HEK293 (cell line): ENCODE measurements around the gene GAL3ST2.

Experiments used
- CTCF ChIA-PET: fragments of 350-600 bp; formaldehyde crosslinking; extraction: SDS; loops from one replicate; lab custom pipeline; 2021; ENCODE audit warnings: antibody characterized with exemption; lab: Yijun Ruan, JAX
- POLR2A ChIA-PET: fragments of 300-600 bp; formaldehyde crosslinking; extraction: SDS; loops from one replicate; lab custom pipeline; 2020; ENCODE audit warnings: antibody characterized with exemption, inconsistent platforms; lab: Yijun Ruan, JAX
- H3K27ac ChIP-seq: fragments of 200-500 bp; sonication (Bioruptor generic); 2 replicates; pipeline ENCODE4 v1.5.1; 2014; ENCODE audit warnings: low read depth, low read length, control low read depth, inconsistent platforms; ENCODE audit errors: extremely low read depth
- H3K36me3 ChIP-seq, 2 experiments: fragments of 200-500 bp in 1 of 2; sonication (Bioruptor generic) in 1 of 2; 1 replicate in 1 of 2; 2 replicates in 1 of 2; pipeline ENCODE4 v1.5.1; 2014 to 2017; ENCODE audit warnings: inconsistent platforms in 2 of 2, low read length in 2 of 2; ENCODE audit not compliant: control insufficient read depth in 2 of 2, insufficient read depth in 1 of 2
- H3K4me1 ChIP-seq: fragments of 200-500 bp; sonication (Bioruptor generic); 2 replicates; pipeline ENCODE4 v1.5.1; 2014; ENCODE audit warnings: mild to moderate bottlenecking, low read length, inconsistent platforms; ENCODE audit not compliant: control insufficient read depth, insufficient read depth
- H3K4me3 ChIP-seq: 2 replicates; pipeline ENCODE4 v1.5.1; 2011; ENCODE audit warnings: low read depth, mild to moderate bottlenecking, control low read depth, low read length, moderate library complexity
- H3K9me3 ChIP-seq: fragments of 200-500 bp; sonication (Bioruptor generic); 2 replicates; pipeline ENCODE4 v1.5.1; 2014; ENCODE audit warnings: low read depth, low read length, inconsistent platforms; ENCODE audit not compliant: control insufficient read depth, insufficient read depth
- CTCF ChIP-seq: fragments of 450-650 bp; formaldehyde crosslinking; IDR thresholded peaks from 2 replicates; pipeline ENCODE4 v1.5.1; 2016; ENCODE audit warnings: missing biosample characterization, missing genetic modification characterization
- GLIS1 ChIP-seq: fragments of 450-650 bp; formaldehyde crosslinking; IDR thresholded peaks from 2 replicates; pipeline ENCODE4 v1.5.1; 2016; ENCODE audit warnings: missing biosample characterization, missing genetic modification characterization
- IKZF3 ChIP-seq: fragments of 450-650 bp; IDR thresholded peaks from 2 replicates; pipeline ENCODE4 v1.5.0; 2018; ENCODE audit warnings: missing biosample characterization, mild to moderate bottlenecking, missing genetic modification characterization, moderate library complexity
- MEIS1 ChIP-seq: sonication (generic); formaldehyde crosslinking; IDR thresholded peaks from 2 replicates; pipeline ENCODE4 v1.8.1; 2022; ENCODE audit warnings: missing genetic modification reagents, mild to moderate bottlenecking, borderline replicate concordance
- SP3 ChIP-seq: fragments of 450-650 bp; formaldehyde crosslinking; IDR thresholded peaks from 2 replicates; pipeline ENCODE4 v1.5.1; 2016; ENCODE audit warnings: missing biosample characterization, missing genetic modification characterization
- ZBTB48 ChIP-seq: fragments of 450-650 bp; formaldehyde crosslinking; IDR thresholded peaks from 2 replicates; pipeline ENCODE4 v1.5.1; 2016; ENCODE audit warnings: missing biosample characterization, missing genetic modification characterization
- ZIC2 ChIP-seq: fragments of 450-650 bp; formaldehyde crosslinking; IDR thresholded peaks from 2 replicates; pipeline ENCODE4 v1.5.1; 2016; ENCODE audit warnings: missing biosample characterization, missing genetic modification characterization
- ZNF10 ChIP-seq: fragments of 450-650 bp; formaldehyde crosslinking; IDR thresholded peaks from 2 replicates; pipeline ENCODE4 v1.5.1; 2017; ENCODE audit warnings: missing biosample characterization, missing genetic modification characterization
- ZNF121 ChIP-seq: fragments of 450-650 bp; formaldehyde crosslinking; IDR thresholded peaks from 2 replicates; pipeline ENCODE4 v1.5.1; 2016; ENCODE audit warnings: missing biosample characterization, missing genetic modification characterization
- ZNF155 ChIP-seq: fragments of 450-650 bp; formaldehyde crosslinking; IDR thresholded peaks from 2 replicates; pipeline ENCODE4 v1.5.1; 2016; ENCODE audit warnings: missing biosample characterization, missing genetic modification characterization
- ZNF239 ChIP-seq: fragments of 450-650 bp; formaldehyde crosslinking; IDR thresholded peaks from 2 replicates; pipeline ENCODE4 v1.5.1; 2016; ENCODE audit warnings: missing biosample characterization, missing genetic modification characterization
- ZNF280C ChIP-seq: fragments of 450-650 bp; formaldehyde crosslinking; IDR thresholded peaks from 2 replicates; pipeline ENCODE4 v1.5.1; 2016; ENCODE audit warnings: missing biosample characterization, missing genetic modification characterization
- ZNF398 ChIP-seq: fragments of 450-650 bp; formaldehyde crosslinking; IDR thresholded peaks from 2 replicates; pipeline ENCODE4 v1.5.1; 2017; ENCODE audit warnings: missing biosample characterization, missing genetic modification characterization
- ZNF600 ChIP-seq: fragments of 450-650 bp; formaldehyde crosslinking; IDR thresholded peaks from 2 replicates; pipeline ENCODE4 v1.5.1; 2016; ENCODE audit warnings: missing biosample characterization, missing genetic modification characterization
- ZNF654 ChIP-seq: fragments of 450-650 bp; formaldehyde crosslinking; IDR thresholded peaks from 2 replicates; pipeline ENCODE4 v1.5.1; 2016; ENCODE audit warnings: low read depth, missing biosample characterization, missing genetic modification characterization
- ZNF843 ChIP-seq: fragments of 450-650 bp; formaldehyde crosslinking; IDR thresholded peaks from 2 replicates; pipeline ENCODE4 v1.5.1; 2016; ENCODE audit warnings: missing biosample characterization, missing genetic modification characterization
- TF ChIP-seq, protein P1 (sequence below): fragments of 450-650 bp; formaldehyde crosslinking; IDR thresholded peaks from 2 replicates; pipeline ENCODE4 v1.5.1; 2016; ENCODE audit warnings: missing biosample characterization, missing genetic modification characterization
- TF ChIP-seq, protein P2 (sequence below): fragments of 450-650 bp; formaldehyde crosslinking; IDR thresholded peaks from 2 replicates; pipeline ENCODE4 v1.5.1; 2016; ENCODE audit warnings: missing biosample characterization, missing genetic modification characterization

The GAL3ST2 gene

GRCh38 chr2:241771286-241772062 is 5.1 kb upstream of the GAL3ST2 start:
- CTCF ChIA-PET: no interaction called here

More at GRCh38 chr2:241771286-241772062, 5.1 kb upstream of the GAL3ST2 start:
- Histone ChIP-seq H3K36me3 (no peaks in the 10 kb centered on the region), H3K27ac (no peak overlapping the region), H3K4me1 (no peaks in the 10 kb centered on the region), H3K9me3 (no peaks in the 10 kb centered on the region), H3K4me3 (no peak overlapping the region)
- POLR2A ChIA-PET: no interaction called here
- TF ChIP-seq, protein P1, sequence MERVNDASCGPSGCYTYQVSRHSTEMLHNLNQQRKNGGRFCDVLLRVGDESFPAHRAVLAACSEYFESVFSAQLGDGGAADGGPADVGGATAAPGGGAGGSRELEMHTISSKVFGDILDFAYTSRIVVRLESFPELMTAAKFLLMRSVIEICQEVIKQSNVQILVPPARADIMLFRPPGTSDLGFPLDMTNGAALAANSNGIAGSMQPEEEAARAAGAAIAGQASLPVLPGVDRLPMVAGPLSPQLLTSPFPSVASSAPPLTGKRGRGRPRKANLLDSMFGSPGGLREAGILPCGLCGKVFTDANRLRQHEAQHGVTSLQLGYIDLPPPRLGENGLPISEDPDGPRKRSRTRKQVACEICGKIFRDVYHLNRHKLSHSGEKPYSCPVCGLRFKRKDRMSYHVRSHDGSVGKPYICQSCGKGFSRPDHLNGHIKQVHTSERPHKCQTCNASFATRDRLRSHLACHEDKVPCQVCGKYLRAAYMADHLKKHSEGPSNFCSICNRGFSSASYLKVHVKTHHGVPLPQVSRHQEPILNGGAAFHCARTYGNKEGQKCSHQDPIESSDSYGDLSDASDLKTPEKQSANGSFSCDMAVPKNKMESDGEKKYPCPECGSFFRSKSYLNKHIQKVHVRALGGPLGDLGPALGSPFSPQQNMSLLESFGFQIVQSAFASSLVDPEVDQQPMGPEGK: peak; percentile 55
- no peak for TF ChIP-seq SP3 (tag by site-specific recombination)
- TF ChIP-seq, protein P2, sequence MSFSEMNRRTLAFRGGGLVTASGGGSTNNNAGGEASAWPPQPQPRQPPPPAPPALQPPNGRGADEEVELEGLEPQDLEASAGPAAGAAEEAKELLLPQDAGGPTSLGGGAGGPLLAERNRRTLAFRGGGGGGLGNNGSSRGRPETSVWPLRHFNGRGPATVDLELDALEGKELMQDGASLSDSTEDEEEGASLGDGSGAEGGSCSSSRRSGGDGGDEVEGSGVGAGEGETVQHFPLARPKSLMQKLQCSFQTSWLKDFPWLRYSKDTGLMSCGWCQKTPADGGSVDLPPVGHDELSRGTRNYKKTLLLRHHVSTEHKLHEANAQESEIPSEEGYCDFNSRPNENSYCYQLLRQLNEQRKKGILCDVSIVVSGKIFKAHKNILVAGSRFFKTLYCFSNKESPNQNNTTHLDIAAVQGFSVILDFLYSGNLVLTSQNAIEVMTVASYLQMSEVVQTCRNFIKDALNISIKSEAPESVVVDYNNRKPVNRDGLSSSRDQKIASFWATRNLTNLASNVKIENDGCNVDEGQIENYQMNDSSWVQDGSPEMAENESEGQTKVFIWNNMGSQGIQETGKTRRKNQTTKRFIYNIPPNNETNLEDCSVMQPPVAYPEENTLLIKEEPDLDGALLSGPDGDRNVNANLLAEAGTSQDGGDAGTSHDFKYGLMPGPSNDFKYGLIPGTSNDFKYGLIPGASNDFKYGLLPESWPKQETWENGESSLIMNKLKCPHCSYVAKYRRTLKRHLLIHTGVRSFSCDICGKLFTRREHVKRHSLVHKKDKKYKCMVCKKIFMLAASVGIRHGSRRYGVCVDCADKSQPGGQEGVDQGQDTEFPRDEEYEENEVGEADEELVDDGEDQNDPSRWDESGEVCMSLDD (tag by site-specific recombination): no peak
- peak; percentile 65 for TF ChIP-seq GLIS1 (tag by site-specific recombination)
- peak; percentile 40; the same call in 1 of the 2 replicates for TF ChIP-seq ZNF600
- TF ChIP-seq IKZF3: 0 out of 2 replicates have a peak, but pooled peaks have one; percentile 15
- no peak for TF ChIP-seq ZNF121 (tag by site-specific recombination)
- no peak for TF ChIP-seq ZNF155 (tag by site-specific recombination)
- TF ChIP-seq ZNF654 (tag by site-specific recombination): no peak
- TF ChIP-seq ZNF239: peak; percentile 97
- no peak for TF ChIP-seq MEIS1 (CRISPR knock-in tag)
- no peak for TF ChIP-seq ZNF10 (tag by site-specific recombination)
- no peak for TF ChIP-seq CTCF (tag by site-specific recombination)
- no peak for TF ChIP-seq ZNF280C
- no peak for TF ChIP-seq ZBTB48 (tag by site-specific recombination)
- TF ChIP-seq ZNF398 (tag by site-specific recombination): 0 out of 2 replicates have a peak, but pooled peaks have one; percentile 20
- no peak for TF ChIP-seq ZNF843 (tag by site-specific recombination)
- 0 out of 2 replicates have a peak, but pooled peaks have one; percentile 21 for TF ChIP-seq ZIC2 (tag by site-specific recombination)
- TF ChIP-seq, all 188 proteins: peak for 7
